GM21515 (cell line): Measurements from ENCODE around the gene TTC1.
A peak's percentile ranks its signal among the peaks of the same experiment; 100 is the strongest.
"Not testable (repeated sequence)": the region's sequence is repeated elsewhere in the genome, so short reads cannot be mapped to it uniquely, and the experiment has no call there.

Source experiments
- ATAC-seq: cut with Tn5 transposase; IDR thresholded peaks from one replicate; pipeline ENCODE4 v1.9.1; 2021; ENCODE audit not compliant: unreplicated experiment

TTC1 gene, protein sequence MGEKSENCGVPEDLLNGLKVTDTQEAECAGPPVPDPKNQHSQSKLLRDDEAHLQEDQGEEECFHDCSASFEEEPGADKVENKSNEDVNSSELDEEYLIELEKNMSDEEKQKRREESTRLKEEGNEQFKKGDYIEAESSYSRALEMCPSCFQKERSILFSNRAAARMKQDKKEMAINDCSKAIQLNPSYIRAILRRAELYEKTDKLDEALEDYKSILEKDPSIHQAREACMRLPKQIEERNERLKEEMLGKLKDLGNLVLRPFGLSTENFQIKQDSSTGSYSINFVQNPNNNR

GRCh38 chr5:160008877-160009590, at the start of gene TTC1:
Gene TTC1 (plus strand): TSS chr5:160009139. CDS start chr5:160010529, 1,390 bp downstream.
- ATAC-seq, result peak; percentile 99

- no peak for ATAC-seq
These were observed 47.5 kb upstream of the TTC1 start for GRCh38 chr5:159961176-159962160.

DNA sequence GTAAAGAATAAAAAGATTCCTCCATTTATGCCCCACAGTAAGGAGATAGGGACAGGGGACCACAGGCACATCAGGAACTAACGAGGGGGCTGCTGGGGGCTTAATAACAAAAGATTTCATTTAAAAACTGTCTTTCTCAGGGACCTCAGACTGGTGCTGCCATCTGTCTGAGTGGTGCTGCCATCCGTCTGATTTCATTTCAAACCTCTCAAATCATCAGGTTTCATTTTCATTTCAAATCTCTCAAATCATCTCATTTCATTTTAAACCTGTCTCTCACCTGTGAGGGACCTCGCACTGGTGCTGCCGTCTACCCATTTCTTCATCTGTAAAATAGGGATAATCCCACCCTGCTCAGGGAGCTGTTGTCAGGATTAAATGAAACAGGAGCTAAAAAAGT, 46.7 kb upstream of the TTC1 start:
- ATAC-seq, result no peak

DNA sequence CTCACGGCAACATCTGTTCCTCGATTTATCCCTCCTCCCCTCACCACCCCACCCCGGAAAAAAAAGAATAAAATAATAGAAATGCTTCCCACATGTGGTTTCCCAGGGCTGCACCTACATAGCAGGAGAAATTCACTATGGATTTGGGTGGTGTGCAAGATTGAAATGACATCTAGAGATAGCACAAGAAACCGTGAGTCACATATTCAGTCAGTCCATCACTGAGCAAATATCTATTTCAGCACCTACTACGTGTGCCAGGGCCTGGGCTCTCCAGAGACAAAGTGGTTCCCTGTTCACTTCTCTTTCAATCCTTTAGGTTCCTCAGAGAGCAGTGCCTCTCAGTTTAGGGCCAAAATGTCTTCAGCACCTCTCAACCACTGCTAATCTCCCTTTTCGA, 45.0 kb upstream of the TTC1 start:
- ATAC-seq, result no peak

GRCh38 chr5:159965031-159965837, 43.7 kb upstream of the TTC1 start:
- ATAC-seq, result no peak

DNA sequence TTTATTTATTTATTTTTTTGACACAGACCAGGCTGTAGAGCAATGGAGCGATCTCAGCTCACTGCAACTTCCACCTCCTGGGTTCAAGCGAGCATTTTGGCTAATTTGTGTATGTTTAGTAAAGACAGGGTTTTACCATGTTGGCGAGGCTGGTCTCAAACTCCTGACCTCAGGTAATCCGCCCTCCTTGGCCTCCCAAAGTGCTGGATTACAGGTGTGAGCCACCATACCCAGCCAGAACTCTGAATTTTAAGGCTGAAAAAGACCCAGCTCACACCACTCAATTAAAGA, 43.2 kb upstream of the TTC1 start:
- ATAC-seq, result not testable (repeated sequence)

GRCh38 chr5:159969966-159970365, 39.0 kb upstream of the TTC1 start:
- ATAC-seq, result no peak

- ATAC-seq, result no peak
These were observed 37.9 kb upstream of the TTC1 start for GRCh38 chr5:159971038-159971437.

DNA sequence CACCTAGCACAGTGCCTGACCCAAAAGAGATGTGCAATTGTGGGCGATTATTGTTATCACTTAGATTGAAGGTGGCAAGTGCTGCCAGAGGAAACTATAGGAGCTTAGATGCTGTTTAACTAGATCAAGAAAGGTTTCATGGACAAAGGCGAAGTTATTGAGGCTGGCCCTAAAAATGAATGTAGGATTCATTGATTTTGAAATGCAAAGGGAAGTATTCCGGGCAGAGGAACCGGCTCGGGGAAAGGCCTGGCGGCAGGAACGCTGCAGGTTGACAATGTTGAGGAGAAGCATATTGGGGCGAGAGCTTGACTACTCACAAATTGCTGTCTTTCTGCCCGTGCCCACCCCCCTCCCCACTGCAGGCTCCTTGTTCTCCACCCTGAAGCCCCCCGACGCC, 37.4 kb upstream of the TTC1 start:
- ATAC-seq, result no peak

DNA sequence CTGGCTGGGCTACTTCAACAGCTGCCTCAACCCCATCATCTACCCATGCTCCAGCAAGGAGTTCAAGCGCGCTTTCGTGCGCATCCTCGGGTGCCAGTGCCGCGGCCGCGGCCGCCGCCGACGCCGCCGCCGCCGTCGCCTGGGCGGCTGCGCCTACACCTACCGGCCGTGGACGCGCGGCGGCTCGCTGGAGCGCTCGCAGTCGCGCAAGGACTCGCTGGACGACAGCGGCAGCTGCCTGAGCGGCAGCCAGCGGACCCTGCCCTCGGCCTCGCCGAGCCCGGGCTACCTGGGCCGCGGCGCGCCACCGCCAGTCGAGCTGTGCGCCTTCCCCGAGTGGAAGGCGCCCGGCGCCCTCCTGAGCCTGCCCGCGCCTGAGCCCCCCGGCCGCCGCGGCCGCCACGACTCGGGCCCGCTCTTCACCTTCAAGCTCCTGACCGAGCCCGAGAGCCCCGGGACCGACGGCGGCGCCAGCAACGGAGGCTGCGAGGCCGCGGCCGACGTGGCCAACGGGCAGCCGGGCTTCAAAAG, 36.9 kb upstream of the TTC1 start:
- ATAC-seq, result no peak

DNA sequence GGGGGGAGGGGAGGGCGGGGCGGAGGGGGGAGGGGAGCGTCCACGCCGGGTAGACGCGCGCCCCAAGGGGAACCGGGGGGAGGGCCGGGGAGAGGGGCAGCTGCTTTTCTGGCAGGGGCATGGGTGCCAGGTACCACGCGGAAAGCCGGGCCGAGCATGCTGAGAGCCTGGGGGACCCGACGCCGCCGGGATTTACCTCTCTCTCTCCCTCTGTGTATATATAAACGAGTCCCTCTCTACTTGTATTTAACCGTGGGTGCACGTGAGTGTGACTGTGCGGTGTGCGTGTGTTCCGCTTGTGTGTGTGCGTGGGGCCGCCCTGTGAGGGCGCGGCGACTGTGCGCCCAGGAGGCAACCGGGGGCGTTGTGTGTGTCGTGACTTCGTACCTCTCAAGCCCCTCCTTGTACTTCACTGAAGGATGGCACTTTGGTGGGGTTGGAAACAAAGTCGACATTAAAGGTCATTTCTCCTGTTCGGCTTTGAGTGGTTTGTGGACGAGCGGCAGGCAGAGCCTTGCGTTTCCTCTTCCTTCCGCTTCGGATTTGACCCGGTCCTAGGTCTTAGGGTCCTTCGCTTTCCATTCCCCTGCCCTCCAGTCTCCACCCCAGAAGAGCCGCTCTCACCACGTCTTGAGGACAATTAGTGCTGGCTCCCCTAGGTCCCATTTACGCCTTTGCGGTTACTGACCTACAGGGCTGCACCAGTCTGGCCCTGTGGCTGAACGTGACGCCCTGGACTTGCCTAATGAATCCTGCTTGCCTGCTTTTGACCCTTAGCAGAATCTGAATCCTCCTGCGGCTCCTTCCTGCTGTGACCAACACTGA, 36.2 kb upstream of the TTC1 start:
- ATAC-seq, result no peak

GRCh38 chr5:159975462-159976019, 33.4 kb upstream of the TTC1 start:
- no peak for ATAC-seq

DNA sequence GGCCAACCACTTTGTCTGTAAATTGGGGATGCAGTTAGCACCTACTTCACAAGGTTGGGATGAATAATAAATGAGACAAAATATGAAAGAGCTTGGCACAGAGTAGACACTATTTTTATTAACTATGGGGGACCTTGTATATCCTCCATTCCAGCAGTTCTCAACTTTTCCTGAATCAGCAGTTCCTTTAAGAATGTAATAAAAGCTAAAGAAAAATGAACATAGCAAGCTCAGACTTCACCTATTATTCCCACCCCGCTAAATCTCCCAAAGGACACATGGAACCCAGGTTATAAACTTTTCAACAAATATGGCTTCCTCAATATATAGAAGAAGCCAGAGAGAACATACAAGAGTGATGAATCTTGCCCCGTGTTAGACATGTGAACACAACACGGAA, 32.0 kb upstream of the TTC1 start:
- no peak for ATAC-seq

GRCh38 chr5:159978358-159978757, 30.6 kb upstream of the TTC1 start:
- no peak for ATAC-seq

- ATAC-seq, result no peak
These were observed 26.3 kb upstream of the TTC1 start for GRCh38 chr5:159982421-159983173.

GRCh38 chr5:159987031-159987674, 21.8 kb upstream of the TTC1 start:
- ATAC-seq, result peak; percentile 95

- no peak for ATAC-seq
These were observed 18.4 kb upstream of the TTC1 start for GRCh38 chr5:159990506-159990905.

GRCh38 chr5:159992566-159992965, 16.4 kb upstream of the TTC1 start:
- ATAC-seq, result no peak
